GM10248 (cell line): ENCODE results near the gene GPR180.
A peak's percentile ranks its signal among the peaks of the same experiment; 100 is the strongest.

Experiments used
- CTCF ChIA-PET: fragments of 300-600 bp; sonication (Branson Sonifier 250); formaldehyde crosslinking; extraction: SDS; loops from one replicate; lab custom pipeline; 2021; ENCODE audit warnings: antibody characterized with exemption; lab: Yijun Ruan, JAX
- POLR2A ChIA-PET: fragments of 350-650 bp; sonication (Branson Sonifier 250); formaldehyde crosslinking; extraction: SDS; loops from one replicate; lab custom pipeline; 2020; ENCODE audit warnings: antibody characterized with exemption; lab: Yijun Ruan, JAX
- DNase-seq: peaks from one replicate; pipeline ENCODE4 v3.0.0; 2012; ENCODE audit errors: extremely low spot score
- CTCF ChIP-seq: IDR thresholded peaks from 2 replicates; pipeline ENCODE4 v1.5.1; 2012; ENCODE audit warnings: mild to moderate bottlenecking, low read depth; ENCODE audit errors: extremely low read depth, missing control alignments, control extremely low read depth

GPR180 gene

GRCh38 chr13:94672400-94672799, 70.7 kb downstream of the GPR180 start:
- no peak for TF ChIP-seq CTCF
- no peak for DNase-seq
- ChIA-PET POLR2A (no interaction called here), CTCF (interaction anchor here (1.1 to 2.2 kb wide), 3 partner anchors 10 to 732 kb away, joined by 3 to 10 read pairs (median 8); no protein-coding TSS in a partner anchor)

- TF ChIP-seq CTCF = no peak
- DNase-seq = no peak
- ChIA-PET CTCF (interaction anchor here (1.0 to 2.9 kb wide), 7 partner anchors 8 to 730 kb away, joined by 3 to 18 read pairs (median 9); no protein-coding TSS in a partner anchor), POLR2A (no interaction called here)
These were observed 72.2 kb downstream of the GPR180 start for GRCh38 chr13:94673851-94674250.

- peak; percentile 59 for TF ChIP-seq CTCF
- ChIA-PET POLR2A (no interaction called here), CTCF (interaction anchor here (0.7 to 2.9 kb wide), 16 partner anchors 9 to 1402 kb away, joined by 3 to 18 read pairs (median 4); no protein-coding TSS in a partner anchor)
- DNase-seq = peak; percentile 48
These were observed 73.1 kb downstream of the GPR180 start for GRCh38 chr13:94674609-94675348.

- CTCF ChIA-PET = interaction anchor here (1.5 kb wide), 1 partner anchor 16 kb away, joined by 4 read pairs; no protein-coding TSS in a partner anchor
- TF ChIP-seq CTCF = no peak
- POLR2A ChIA-PET = no interaction called here
- DNase-seq = no peak
These were observed 76.1 kb downstream of the GPR180 start for GRCh38 chr13:94677799-94678198.

- POLR2A ChIA-PET = no interaction called here
- DNase-seq = no peak
- CTCF ChIA-PET = interaction anchor here (1.1 to 1.5 kb wide), 3 partner anchors 13 to 802 kb away, joined by 3 to 4 read pairs (median 3); no protein-coding TSS in a partner anchor
- TF ChIP-seq CTCF = no peak
These were observed 77.2 kb downstream of the GPR180 start for GRCh38 chr13:94678845-94679244.

- no peak for DNase-seq
- TF ChIP-seq CTCF = no peak
- CTCF ChIA-PET = interaction anchor here (1.1 to 1.3 kb wide), 2 partner anchors 509 to 801 kb away, joined by 3 read pairs; no protein-coding TSS in a partner anchor
- POLR2A ChIA-PET = no interaction called here
These were observed 78.0 kb downstream of the GPR180 start for GRCh38 chr13:94679614-94680013.
